NCI-H446 (cell line): Measurements from ENCODE around the gene ARHGAP19.

Experiments
- DNase-seq, 2 experiments: peaks; one replicate each; lab custom pipeline; 2025; lab: John Stamatoyannopoulos, UW

The ARHGAP19 gene

GRCh38 chr10:97292097-97292861 is at the start of gene ARHGAP19:
TSS of gene ARHGAP19 (minus strand) at chr10:97292637. CDS start at chr10:97292627, 10 bp downstream.
- peak; percentile 93 for DNase-seq

GRCh38 chr10:97341416-97341815 is 49.0 kb upstream of the ARHGAP19 start:
- DNase-seq = no peak

- DNase-seq = no peak
Measured at GRCh38 chr10:97338041-97338440, 45.6 kb upstream of the ARHGAP19 start.

GRCh38 chr10:97336942-97337831 is 44.8 kb upstream of the ARHGAP19 start:
- no peak for DNase-seq

- no peak for DNase-seq
Measured at GRCh38 chr10:97336446-97336845, 44.0 kb upstream of the ARHGAP19 start.

- DNase-seq = no peak
Measured at GRCh38 chr10:97336006-97336405, 43.6 kb upstream of the ARHGAP19 start.

GRCh38 chr10:97335188-97335619 is 42.8 kb upstream of the ARHGAP19 start:
- no peak for DNase-seq

- DNase-seq = peak; percentile 28 to 83
Measured at GRCh38 chr10:97334370-97335175, 42.1 kb upstream of the ARHGAP19 start, which contains the start of gene FRAT2. TSS of gene FRAT2 (minus strand) at chr10:97334729. CDS start at chr10:97334572, 157 bp downstream.

GRCh38 chr10:97333601-97334369 is 41.3 kb upstream of the ARHGAP19 start:
- no peak for DNase-seq

- peak in 1 of 2 experiments; percentile 8 for DNase-seq
Measured at GRCh38 chr10:97333351-97333600, 40.8 kb upstream of the ARHGAP19 start.

- peak in 1 of 2 experiments; percentile 9 for DNase-seq
Measured at GRCh38 chr10:97332591-97333350, 40.3 kb upstream of the ARHGAP19 start.

- DNase-seq = no peak
Measured at GRCh38 chr10:97331153-97331703, 38.8 kb upstream of the ARHGAP19 start.

- no peak for DNase-seq
Measured at GRCh38 chr10:97329766-97330165, 37.3 kb upstream of the ARHGAP19 start.

- DNase-seq = no peak
Measured at GRCh38 chr10:97328646-97329453, 36.4 kb upstream of the ARHGAP19 start.

- no peak for DNase-seq
Measured at GRCh38 chr10:97327348-97328294, 35.2 kb upstream of the ARHGAP19 start.

- no peak for DNase-seq
Measured at GRCh38 chr10:97325754-97326153, 33.3 kb upstream of the ARHGAP19 start.

- no peak for DNase-seq
Measured at GRCh38 chr10:97323501-97323900, 31.1 kb upstream of the ARHGAP19 start.

GRCh38 chr10:97321804-97322190 is 29.4 kb upstream of the ARHGAP19 start:
- no peak for DNase-seq
